ENCODE measurements around the gene FXYD6.

FXYD6 gene

GRCh38 chr11:117808784-117809183, 67.7 kb downstream of the FXYD6 start:
- Histone ChIP-seq H3K27ac (ENCODE audit: low read depth in 2 of 2, low read length in 2 of 2) (peak overlapping the region; percentile 35 to 62), H3K4me3 (ENCODE audit: low read length in 2 of 2) (no peak overlapping the region), H3K9ac (ENCODE audit: low read depth in 1 of 2, low read length in 2 of 2) (peak overlapping the region; percentile 7 to 51), H3K36me3 (ENCODE audit: control insufficient read depth in 2 of 2, insufficient read depth in 2 of 2, low read length in 2 of 2) (no peaks in the 10 kb centered on the region), H3K27me3 (ENCODE audit: control insufficient read depth in 2 of 2, insufficient read depth in 2 of 2, low read length in 2 of 2) (no peaks in the 10 kb centered on the region), H3K4me1 (ENCODE audit: control insufficient read depth in 2 of 2, insufficient read depth in 2 of 2, low read length in 2 of 2) (peaks cover 9 to 12% of the 10 kb centered on the region in 2 donors), H3K9me3 (ENCODE audit: control insufficient read depth in 2 of 2, low read length in 2 of 2) (no peaks in the 10 kb centered on the region)

GRCh38 chr11:117807482-117808327, 68.8 kb downstream of the FXYD6 start:
- Histone ChIP-seq H3K4me1 (ENCODE audit: control insufficient read depth in 2 of 2, insufficient read depth in 2 of 2, low read length in 2 of 2) (peaks cover 9 to 12% of the 10 kb centered on the region in 2 donors), H3K9ac (ENCODE audit: low read depth in 1 of 2, low read length in 2 of 2) (no peak overlapping the region), H3K9me3 (ENCODE audit: control insufficient read depth in 2 of 2, low read length in 2 of 2) (no peaks in the 10 kb centered on the region), H3K4me3 (ENCODE audit: low read length in 2 of 2) (no peak overlapping the region), H3K27me3 (ENCODE audit: control insufficient read depth in 2 of 2, insufficient read depth in 2 of 2, low read length in 2 of 2) (no peaks in the 10 kb centered on the region), H3K27ac (ENCODE audit: low read depth in 2 of 2, low read length in 2 of 2) (no peak overlapping the region), H3K36me3 (ENCODE audit: control insufficient read depth in 2 of 2, insufficient read depth in 2 of 2, low read length in 2 of 2) (no peaks in the 10 kb centered on the region)

- no peaks in the 10 kb centered on the region for H3K36me3 ChIP-seq (ENCODE audit: control insufficient read depth in 2 of 2, insufficient read depth in 2 of 2, low read length in 2 of 2)
- H3K9me3 ChIP-seq (ENCODE audit: control insufficient read depth in 2 of 2, low read length in 2 of 2): no peaks in the 10 kb centered on the region
- H3K4me3 ChIP-seq (ENCODE audit: low read length in 2 of 2): no peak overlapping the region
- no peaks in the 10 kb centered on the region for H3K27me3 ChIP-seq (ENCODE audit: control insufficient read depth in 2 of 2, insufficient read depth in 2 of 2, low read length in 2 of 2)
- no peak overlapping the region for H3K27ac ChIP-seq (ENCODE audit: low read depth in 2 of 2, low read length in 2 of 2)
- H3K4me1 ChIP-seq (ENCODE audit: control insufficient read depth in 2 of 2, insufficient read depth in 2 of 2, low read length in 2 of 2): peaks cover 9 to 12% of the 10 kb centered on the region in 2 donors
- no peak overlapping the region for H3K9ac ChIP-seq (ENCODE audit: low read depth in 1 of 2, low read length in 2 of 2)
Measured at GRCh38 chr11:117806846-117807245, 69.6 kb downstream of the FXYD6 start.

GRCh38 chr11:117805045-117805444, 71.4 kb downstream of the FXYD6 start:
- H3K27ac ChIP-seq (ENCODE audit: low read depth in 2 of 2, low read length in 2 of 2): no peak overlapping the region
- no peaks in the 10 kb centered on the region for H3K9me3 ChIP-seq (ENCODE audit: control insufficient read depth in 2 of 2, low read length in 2 of 2)
- H3K4me1 ChIP-seq (ENCODE audit: control insufficient read depth in 2 of 2, insufficient read depth in 2 of 2, low read length in 2 of 2): peaks cover 9 to 12% of the 10 kb centered on the region in 2 donors
- no peak overlapping the region for H3K9ac ChIP-seq (ENCODE audit: low read depth in 1 of 2, low read length in 2 of 2)
- H3K36me3 ChIP-seq (ENCODE audit: control insufficient read depth in 2 of 2, insufficient read depth in 2 of 2, low read length in 2 of 2): no peaks in the 10 kb centered on the region
- H3K27me3 ChIP-seq (ENCODE audit: control insufficient read depth in 2 of 2, insufficient read depth in 2 of 2, low read length in 2 of 2): no peaks in the 10 kb centered on the region
- no peak overlapping the region for H3K4me3 ChIP-seq (ENCODE audit: low read length in 2 of 2)

GRCh38 chr11:117803896-117804295, 72.6 kb downstream of the FXYD6 start:
- H3K36me3 ChIP-seq (ENCODE audit: control insufficient read depth in 2 of 2, insufficient read depth in 2 of 2, low read length in 2 of 2): no peaks in the 10 kb centered on the region
- no peak overlapping the region for H3K4me3 ChIP-seq (ENCODE audit: low read length in 2 of 2)
- peaks cover 2 to 6% of the 10 kb centered on the region in 2 donors for H3K4me1 ChIP-seq (ENCODE audit: control insufficient read depth in 2 of 2, insufficient read depth in 2 of 2, low read length in 2 of 2)
- H3K9ac ChIP-seq (ENCODE audit: low read depth in 1 of 2, low read length in 2 of 2): no peak overlapping the region
- no peaks in the 10 kb centered on the region for H3K9me3 ChIP-seq (ENCODE audit: control insufficient read depth in 2 of 2, low read length in 2 of 2)
- H3K27ac ChIP-seq (ENCODE audit: low read depth in 2 of 2, low read length in 2 of 2): no peak overlapping the region
- no peaks in the 10 kb centered on the region for H3K27me3 ChIP-seq (ENCODE audit: control insufficient read depth in 2 of 2, insufficient read depth in 2 of 2, low read length in 2 of 2)

- no peak overlapping the region for H3K9ac ChIP-seq (ENCODE audit: low read depth in 1 of 2, low read length in 2 of 2)
- H3K9me3 ChIP-seq (ENCODE audit: control insufficient read depth in 2 of 2, low read length in 2 of 2): no peaks in the 10 kb centered on the region
- H3K4me3 ChIP-seq (ENCODE audit: low read length in 2 of 2): no peak overlapping the region
- H3K27ac ChIP-seq (ENCODE audit: low read depth in 2 of 2, low read length in 2 of 2): no peak overlapping the region
- no peaks in the 10 kb centered on the region for H3K36me3 ChIP-seq (ENCODE audit: control insufficient read depth in 2 of 2, insufficient read depth in 2 of 2, low read length in 2 of 2)
- H3K4me1 ChIP-seq (ENCODE audit: control insufficient read depth in 2 of 2, insufficient read depth in 2 of 2, low read length in 2 of 2): peaks cover 8 to 11% of the 10 kb centered on the region in 2 donors
- H3K27me3 ChIP-seq (ENCODE audit: control insufficient read depth in 2 of 2, insufficient read depth in 2 of 2, low read length in 2 of 2): peaks cover 11 to 14% of the 10 kb centered on the region in 2 donors
Measured at GRCh38 chr11:117799634-117800033, 76.8 kb downstream of the FXYD6 start.

- Histone ChIP-seq H3K4me1 (ENCODE audit: control insufficient read depth in 2 of 2, insufficient read depth in 2 of 2, low read length in 2 of 2) (peaks cover 8 to 11% of the 10 kb centered on the region in 2 donors), H3K9me3 (ENCODE audit: control insufficient read depth in 2 of 2, low read length in 2 of 2) (no peaks in the 10 kb centered on the region), H3K4me3 (ENCODE audit: low read length in 2 of 2) (peak within 1 kb of the TSS; percentile 49 to 56), H3K27me3 (ENCODE audit: control insufficient read depth in 2 of 2, insufficient read depth in 2 of 2, low read length in 2 of 2) (peaks cover 17 to 20% of the 10 kb centered on the region in 2 donors), H3K9ac (ENCODE audit: low read depth in 1 of 2, low read length in 2 of 2) (peak within 1 kb of the TSS in 1 of 2 donors; percentile 30), H3K36me3 (ENCODE audit: control insufficient read depth in 2 of 2, insufficient read depth in 2 of 2, low read length in 2 of 2) (no peaks in the 10 kb centered on the region), H3K27ac (ENCODE audit: low read depth in 2 of 2, low read length in 2 of 2) (no peak within 1 kb of the TSS)
Measured at GRCh38 chr11:117796872-117797529, 79.5 kb downstream of the FXYD6 start, which contains the start of gene DSCAML1. DSCAML1 (minus strand) TSS chr11:117797216; CDS start chr11:117797079, 137 bp downstream.

GRCh38 chr11:117796456-117796871, 80.0 kb downstream of the FXYD6 start:
- Histone ChIP-seq H3K9me3 (ENCODE audit: control insufficient read depth in 2 of 2, low read length in 2 of 2) (no peaks in the 10 kb centered on the region), H3K4me1 (ENCODE audit: control insufficient read depth in 2 of 2, insufficient read depth in 2 of 2, low read length in 2 of 2) (peaks cover 8 to 11% of the 10 kb centered on the region in 2 donors), H3K4me3 (ENCODE audit: low read length in 2 of 2) (peak overlapping the region; percentile 49 to 56), H3K27me3 (ENCODE audit: control insufficient read depth in 2 of 2, insufficient read depth in 2 of 2, low read length in 2 of 2) (peaks cover 17 to 20% of the 10 kb centered on the region in 2 donors), H3K9ac (ENCODE audit: low read depth in 1 of 2, low read length in 2 of 2) (peak overlapping the region in 1 of 2 donors; percentile 30), H3K36me3 (ENCODE audit: control insufficient read depth in 2 of 2, insufficient read depth in 2 of 2, low read length in 2 of 2) (no peaks in the 10 kb centered on the region), H3K27ac (ENCODE audit: low read depth in 2 of 2, low read length in 2 of 2) (no peak overlapping the region)

- Histone ChIP-seq H3K9ac (ENCODE audit: low read depth in 1 of 2, low read length in 2 of 2) (peak overlapping the region in 1 of 2 donors; percentile 30), H3K27me3 (ENCODE audit: control insufficient read depth in 2 of 2, insufficient read depth in 2 of 2, low read length in 2 of 2) (peaks cover 17 to 20% of the 10 kb centered on the region in 2 donors), H3K9me3 (ENCODE audit: control insufficient read depth in 2 of 2, low read length in 2 of 2) (no peaks in the 10 kb centered on the region), H3K27ac (ENCODE audit: low read depth in 2 of 2, low read length in 2 of 2) (no peak overlapping the region), H3K36me3 (ENCODE audit: control insufficient read depth in 2 of 2, insufficient read depth in 2 of 2, low read length in 2 of 2) (no peaks in the 10 kb centered on the region), H3K4me3 (ENCODE audit: low read length in 2 of 2) (peak overlapping the region; percentile 49 to 56), H3K4me1 (ENCODE audit: control insufficient read depth in 2 of 2, insufficient read depth in 2 of 2, low read length in 2 of 2) (peaks cover 8 to 11% of the 10 kb centered on the region in 2 donors)
Measured at GRCh38 chr11:117795638-117796455, 80.6 kb downstream of the FXYD6 start.
